PC-3 (cell line): ENCODE data around the gene AMN.

Experiments used
- CTCF ChIP-seq: fragments of 300-600 bp; sonication (generic); conservative IDR thresholded peaks from 2 replicates; pipeline ENCODE4 v1.5.1; 2017; ENCODE audit warnings: antibody characterized with exemption, low read depth, mild to moderate bottlenecking, low read length
- EZH2 ChIP-seq: fragments of 300-600 bp; sonication (generic); IDR thresholded peaks from one replicate; pipeline ENCODE4 v1.6.1; 2017; ENCODE audit warnings: antibody characterized with exemption, mild to moderate bottlenecking, low read length; ENCODE audit not compliant: unreplicated experiment
- EZH2phosphoT487 ChIP-seq: fragments of 300-600 bp; sonication (generic); IDR thresholded peaks from 2 replicates; pipeline ENCODE4 v1.6.1; 2018; ENCODE audit warnings: mild to moderate bottlenecking, antibody characterized with exemption, low read length, borderline replicate concordance

GRCh38 chr14:102930753-102931579 lies 8.5 kb downstream of the AMN start:
- no peak for TF ChIP-seq CTCF
- TF ChIP-seq EZH2phosphoT487 = no peak
- no peak for TF ChIP-seq EZH2
